ENCODE results near the gene SUMF1.

DNA sequence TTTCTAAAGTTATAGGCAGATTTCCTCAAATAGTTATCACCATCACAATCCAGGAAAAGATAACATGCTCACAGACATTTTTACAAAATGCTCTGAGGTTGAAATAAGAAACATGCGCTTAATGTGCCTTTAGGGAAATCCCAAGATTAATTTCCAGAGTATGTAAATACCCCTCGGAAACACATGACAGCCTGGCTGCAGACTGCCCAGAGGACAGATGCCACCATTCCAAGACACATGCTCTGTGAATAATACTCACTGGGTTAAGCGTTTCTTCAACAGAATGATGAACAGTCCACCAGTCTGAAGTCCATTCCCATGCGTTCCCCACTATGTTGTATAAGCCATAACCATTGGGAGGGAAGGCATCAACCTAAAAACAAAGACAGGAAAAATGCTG lies 56.5 kb downstream of the SUMF1 start:
- TF ChIP-seq, protein P1, sequence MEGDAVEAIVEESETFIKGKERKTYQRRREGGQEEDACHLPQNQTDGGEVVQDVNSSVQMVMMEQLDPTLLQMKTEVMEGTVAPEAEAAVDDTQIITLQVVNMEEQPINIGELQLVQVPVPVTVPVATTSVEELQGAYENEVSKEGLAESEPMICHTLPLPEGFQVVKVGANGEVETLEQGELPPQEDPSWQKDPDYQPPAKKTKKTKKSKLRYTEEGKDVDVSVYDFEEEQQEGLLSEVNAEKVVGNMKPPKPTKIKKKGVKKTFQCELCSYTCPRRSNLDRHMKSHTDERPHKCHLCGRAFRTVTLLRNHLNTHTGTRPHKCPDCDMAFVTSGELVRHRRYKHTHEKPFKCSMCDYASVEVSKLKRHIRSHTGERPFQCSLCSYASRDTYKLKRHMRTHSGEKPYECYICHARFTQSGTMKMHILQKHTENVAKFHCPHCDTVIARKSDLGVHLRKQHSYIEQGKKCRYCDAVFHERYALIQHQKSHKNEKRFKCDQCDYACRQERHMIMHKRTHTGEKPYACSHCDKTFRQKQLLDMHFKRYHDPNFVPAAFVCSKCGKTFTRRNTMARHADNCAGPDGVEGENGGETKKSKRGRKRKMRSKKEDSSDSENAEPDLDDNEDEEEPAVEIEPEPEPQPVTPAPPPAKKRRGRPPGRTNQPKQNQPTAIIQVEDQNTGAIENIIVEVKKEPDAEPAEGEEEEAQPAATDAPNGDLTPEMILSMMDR (IDR thresholded peaks at IDR 0.05): no peak
- no peak for TF ChIP-seq POLR2A (IDR thresholded peaks at IDR 0.05)
